Endothelial cell of umbilical vein (primary cell): Measurements from ENCODE around the gene TULP1. TPM values are rescaled to one million over a fixed set of nuclear protein-coding genes. Genes with fewer than 3 reads are reported as not detected.

Experiments
- microRNA-seq: library from miRNA; unstranded; fragments of <30 nt; microRNA quantifications from one replicate; pipeline ENCODE4 v1.2.0, GENCODE V29; 2021; ENCODE audit warnings: borderline number of aligned reads, borderline replicate concordance
- polyA plus RNA-seq, 4 experiments: library from polyadenylated mRNA; depleted of rRNA in 3 of 4; stranded (reverse) in 3 of 4; unstranded in 1 of 4; fragments of >200 nt; gene quantifications; 2 replicates each; pipeline versions ENCODE4 v1.2.1 to v1.2.3, GENCODE V29; 2011 to 2012; ENCODE audit warnings: missing spikeins in 1 of 4
- small RNA-seq: library from RNA; depleted of rRNA; stranded (forward); fragments of <200 nt; gene quantifications from one replicate; pipeline ENCODE3, GENCODE V24; 2012; ENCODE audit warnings: low replicate concordance, low read depth; ENCODE audit not compliant: insufficient read depth, insufficient read length
- total RNA-seq: library from RNA; stranded (reverse); gene quantifications from 2 replicates; pipeline ENCODE4 v1.2.3, GENCODE V29; 2021

TULP1 gene
- total and polyA plus RNA-seq, 2 donors (not counting 3 experiments of a cell fraction or from before 2014, with no cell fraction given) = not detected

Small RNAs within 50 kb of the gene (microRNA-seq; reads per million reads assigned to microRNA genes)
- gene MIR7111 = not detected

Small RNAs within 50 kb of the gene (small RNA-seq; reads per million reads assigned to genes)
- not detected for gene MIR7111

Other genes starting within 250 kb of the TULP1 start
- 0.77 and 1.0 TPM in 2 replicates for gene DEF6, start 215.1 kb downstream of the TULP1 start, total RNA-seq
- gene DEF6, start 215.1 kb downstream of the TULP1 start, polyA plus RNA-seq = 0.43 and 0.59 TPM in 2 replicates
- gene PPARD, start 170.3 kb downstream of the TULP1 start, total RNA-seq = 23.4 and 29.2 TPM in 2 replicates
- gene PPARD, start 170.3 kb downstream of the TULP1 start, polyA plus RNA-seq = 29.2 and 32.5 TPM in 2 replicates
- gene FANCE, start 60.6 kb downstream of the TULP1 start, total RNA-seq = 11.0 and 12.7 TPM in 2 replicates
- gene FANCE, start 60.6 kb downstream of the TULP1 start, polyA plus RNA-seq = 9.1 and 9.5 TPM in 2 replicates
- gene RPL10A, start 44.5 kb downstream of the TULP1 start, total RNA-seq = 1,327 and 1,339 TPM in 2 replicates
- 1,956 and 2,053 TPM in 2 replicates for gene RPL10A, start 44.5 kb downstream of the TULP1 start, polyA plus RNA-seq
- 1.1 and 2.0 TPM in 2 replicates for gene TEAD3, start 15.8 kb downstream of the TULP1 start, total RNA-seq
- gene TEAD3, start 15.8 kb downstream of the TULP1 start, polyA plus RNA-seq = 1.6 and 1.7 TPM in 2 replicates
- 56.8 and 70.6 TPM in 2 replicates for gene FKBP5, start 176.0 kb upstream of the TULP1 start, total RNA-seq
- 11.4 and 16.7 TPM in 2 replicates for gene FKBP5, start 176.0 kb upstream of the TULP1 start, polyA plus RNA-seq
- 0.90 and 0.91 TPM in 2 replicates for gene ARMC12, start 224.1 kb upstream of the TULP1 start, total RNA-seq
- 1.9 and 2.1 TPM in 2 replicates for gene ARMC12, start 224.1 kb upstream of the TULP1 start, polyA plus RNA-seq